GM12878 (cell line): ENCODE data around the gene MTA3.

Experiments used
- CEBPB ChIP-seq, 2 experiments: fragments of 150-350 bp in 1 of 2; IDR thresholded peaks; 2 replicates each; pipeline ENCODE4 v1.6.1; 2012 to 2014; ENCODE audit warnings: low read depth in 2 of 2, low read length in 2 of 2, borderline replicate concordance in 1 of 2, inconsistent platforms in 1 of 2
- ESRRA ChIP-seq: IDR thresholded peaks from 2 replicates; pipeline ENCODE4 v1.6.1; 2012; ENCODE audit warnings: mild to moderate bottlenecking, low read length, improper control_type of control experiment
- PBX3 ChIP-seq: IDR thresholded peaks from 2 replicates; pipeline ENCODE4 v1.6.1; 2011; ENCODE audit warnings: mild to moderate bottlenecking, low read depth, low read length, moderate library complexity; ENCODE audit not compliant: insufficient replicate concordance
- POLR2A ChIP-seq: IDR thresholded peaks from 2 replicates; pipeline ENCODE4 v1.6.1; 2011; ENCODE audit warnings: low read depth, mild to moderate bottlenecking, low read length
- REST ChIP-seq: IDR thresholded peaks from 2 replicates; pipeline ENCODE4 v1.6.1; 2012; ENCODE audit warnings: mild to moderate bottlenecking, low read depth, low read length
- TF ChIP-seq, protein P1 (sequence below), 3 experiments: IDR thresholded peaks in 2 of 3; conservative IDR thresholded peaks in 1 of 3; 2 replicates each; pipeline ENCODE4 v1.5.1; 2011; ENCODE audit warnings: low read depth in 3 of 3, low read length in 3 of 3, mild to moderate bottlenecking in 3 of 3, control low read depth in 2 of 3, moderate library complexity in 2 of 3, inconsistent platforms in 1 of 3, mixed read lengths in 1 of 3; ENCODE audit not compliant: control insufficient read depth in 2 of 3, insufficient read depth in 1 of 3; ENCODE audit errors: extremely low read depth in 1 of 3

GRCh38 chr2:42752816-42753813 lies 184.7 kb downstream of the MTA3 start:
- no peak for TF ChIP-seq PBX3
- TF ChIP-seq CEBPB (IDR thresholded peaks at IDR 0.05; ENCODE audit: borderline replicate concordance in 1 of 2, low read depth in 2 of 2, low read length in 2 of 2) = no peak
- no peak for TF ChIP-seq REST
- TF ChIP-seq POLR2A = no peak
- no peak for TF ChIP-seq ESRRA
- TF ChIP-seq, protein P1, sequence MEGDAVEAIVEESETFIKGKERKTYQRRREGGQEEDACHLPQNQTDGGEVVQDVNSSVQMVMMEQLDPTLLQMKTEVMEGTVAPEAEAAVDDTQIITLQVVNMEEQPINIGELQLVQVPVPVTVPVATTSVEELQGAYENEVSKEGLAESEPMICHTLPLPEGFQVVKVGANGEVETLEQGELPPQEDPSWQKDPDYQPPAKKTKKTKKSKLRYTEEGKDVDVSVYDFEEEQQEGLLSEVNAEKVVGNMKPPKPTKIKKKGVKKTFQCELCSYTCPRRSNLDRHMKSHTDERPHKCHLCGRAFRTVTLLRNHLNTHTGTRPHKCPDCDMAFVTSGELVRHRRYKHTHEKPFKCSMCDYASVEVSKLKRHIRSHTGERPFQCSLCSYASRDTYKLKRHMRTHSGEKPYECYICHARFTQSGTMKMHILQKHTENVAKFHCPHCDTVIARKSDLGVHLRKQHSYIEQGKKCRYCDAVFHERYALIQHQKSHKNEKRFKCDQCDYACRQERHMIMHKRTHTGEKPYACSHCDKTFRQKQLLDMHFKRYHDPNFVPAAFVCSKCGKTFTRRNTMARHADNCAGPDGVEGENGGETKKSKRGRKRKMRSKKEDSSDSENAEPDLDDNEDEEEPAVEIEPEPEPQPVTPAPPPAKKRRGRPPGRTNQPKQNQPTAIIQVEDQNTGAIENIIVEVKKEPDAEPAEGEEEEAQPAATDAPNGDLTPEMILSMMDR (IDR thresholded peaks at IDR 0.05 in 2 of 3, conservative IDR thresholded peaks at IDR 0.05 in 1 of 3; ENCODE audit: control insufficient read depth in 2 of 3, extremely low read depth in 1 of 3, insufficient read depth in 1 of 3, low read depth in 3 of 3, low read length in 3 of 3) = no peak
